PC-3 (cell line): Measurements from ENCODE around the gene MT1H. TPM values are rescaled to one million over a fixed set of nuclear protein-coding genes. Genes with fewer than 3 reads are reported as not detected.

ENCODE experiments used
- ATAC-seq: fragments of 200-7000 bp; cut with Tn5 transposase; 2 replicates; pipeline ENCODE4 v1.9.1; 2020; ENCODE audit warnings: mild to moderate bottlenecking, moderate library complexity
- BruUV-seq: library from RNA; stranded (reverse); fragments of 400-500 nt; replicated peaks from 2 replicates; lab custom pipeline; 2021; lab: Mats Ljungman, UMichigan
- CTCF ChIA-PET: fragments of 300-600 bp; sonication (Branson Sonifier 250); formaldehyde crosslinking; loops from one replicate; lab custom pipeline; 2022; ENCODE audit warnings: antibody characterized with exemption; lab: Charles Lee
- POLR2A ChIA-PET: fragments of 300-600 bp; sonication (Branson Sonifier 250); formaldehyde crosslinking; loops from one replicate; lab custom pipeline; 2022; ENCODE audit warnings: antibody characterized with exemption; ENCODE audit not compliant: unreplicated experiment; lab: Charles Lee
- DNase-seq: peaks from one replicate; pipeline ENCODE4 v3.0.0-alpha.2; 2015
- H2AFZ ChIP-seq: fragments of 300-600 bp; sonication (generic); 2 replicates; pipeline ENCODE4 v1.6.0; 2016; ENCODE audit warnings: antibody characterized with exemption, low read length
- H3F3A ChIP-seq: fragments of 300-600 bp; sonication (generic); one replicate; pipeline ENCODE4 v1.6.0; 2017; ENCODE audit warnings: antibody characterized with exemption, low read length, control low read depth, mild to moderate bottlenecking; ENCODE audit not compliant: unreplicated experiment
- H3K27ac ChIP-seq: fragments of 300-600 bp; sonication (generic); 2 replicates; pipeline ENCODE4 v1.5.1; 2016; ENCODE audit warnings: mild to moderate bottlenecking, low read length
- H3K27me3 ChIP-seq: fragments of 300-600 bp; sonication (generic); 2 replicates; pipeline ENCODE4 v1.6.1; 2016; ENCODE audit warnings: low read length, mixed read lengths
- H3K36me3 ChIP-seq: fragments of 300-600 bp; sonication (generic); 2 replicates; pipeline ENCODE4 v1.6.1; 2016; ENCODE audit warnings: low read depth, mixed run types, low read length, mixed read lengths
- H3K4me1 ChIP-seq: fragments of 300-600 bp; sonication (generic); 2 replicates; pipeline ENCODE4 v1.5.1; 2016; ENCODE audit warnings: low read length; ENCODE audit not compliant: insufficient read depth
- H3K4me2 ChIP-seq: fragments of 300-600 bp; sonication (generic); 2 replicates; pipeline ENCODE4 v1.6.0; 2016; ENCODE audit warnings: low read length
- H3K4me3 ChIP-seq: fragments of 300-600 bp; sonication (generic); 2 replicates; pipeline ENCODE4 v1.5.1; 2016; ENCODE audit warnings: mild to moderate bottlenecking, low read length, mixed read lengths
- H3K79me2 ChIP-seq: fragments of 300-600 bp; sonication (generic); 2 replicates; pipeline ENCODE4 v1.6.1; 2017; ENCODE audit warnings: low read length, mixed read lengths
- H3K9ac ChIP-seq: fragments of 300-600 bp; sonication (generic); 2 replicates; pipeline ENCODE4 v1.6.0; 2016; ENCODE audit warnings: mild to moderate bottlenecking, low read length
- H3K9me2 ChIP-seq: fragments of 300-600 bp; sonication (generic); replicated peaks from 2 replicates; pipeline ENCODE4 v1.6.1; 2016; ENCODE audit warnings: mixed run types, low read length, mixed read lengths
- H3K9me3 ChIP-seq: fragments of 300-600 bp; sonication (generic); 2 replicates; pipeline ENCODE4 v1.6.1; 2016; ENCODE audit warnings: low read length, mixed read lengths
- H4K20me1 ChIP-seq: fragments of 300-600 bp; sonication (generic); 2 replicates; pipeline ENCODE4 v1.6.1; 2016; ENCODE audit warnings: low read length, mixed read lengths
- CTCF ChIP-seq: fragments of 300-600 bp; sonication (generic); conservative IDR thresholded peaks from 2 replicates; pipeline ENCODE4 v1.5.1; 2017; ENCODE audit warnings: antibody characterized with exemption, low read depth, mild to moderate bottlenecking, low read length
- EZH2 ChIP-seq: fragments of 300-600 bp; sonication (generic); IDR thresholded peaks from one replicate; pipeline ENCODE4 v1.6.1; 2017; ENCODE audit warnings: antibody characterized with exemption, mild to moderate bottlenecking, low read length; ENCODE audit not compliant: unreplicated experiment
- EZH2phosphoT487 ChIP-seq: fragments of 300-600 bp; sonication (generic); IDR thresholded peaks from 2 replicates; pipeline ENCODE4 v1.6.1; 2018; ENCODE audit warnings: mild to moderate bottlenecking, antibody characterized with exemption, low read length, borderline replicate concordance
- intact Hi-C: fragments of 100-400 bp; cut with micrococcal nuclease; formaldehyde crosslinking; loops from 2 replicates; pipeline ENCODE4 v1.9.0; 2023
- total RNA-seq: library from RNA; depleted of rRNA; stranded (reverse); fragments of >200 nt; gene quantifications from 2 replicates; pipeline ENCODE4 v1.2.3, GENCODE V29; 2014

The MT1H gene
- total RNA-seq, 1 experiment from 2014 or later: not detected

GRCh38 chr16:56688762-56689161, 19.1 kb downstream of the MT1H start:
- H3K79me2 ChIP-seq: no peaks in the 10 kb centered on the region
- H3F3A ChIP-seq: no peaks in the 10 kb centered on the region
- DNase-seq (no peak), ATAC-seq (no peak)
- TF ChIP-seq EZH2phosphoT487 (no peak), CTCF (no peak), EZH2 (no peak)
- no peaks in the 10 kb centered on the region for H3K9me3 ChIP-seq
- no peak overlapping the region for H3K4me2 ChIP-seq
- H3K27ac ChIP-seq: no peak overlapping the region
- no peaks in the 10 kb centered on the region for H4K20me1 ChIP-seq
- intact Hi-C loops: no loop called here
- no peaks in the 10 kb centered on the region for H3K36me3 ChIP-seq
- no peaks in the 10 kb centered on the region for H3K9me2 ChIP-seq
- H2AFZ ChIP-seq: no peak overlapping the region
- no peak overlapping the region for H3K9ac ChIP-seq
- peaks cover 17% of the 10 kb centered on the region for H3K4me1 ChIP-seq
- no peaks in the 10 kb centered on the region for H3K27me3 ChIP-seq
- no peak overlapping the region for H3K4me3 ChIP-seq
- ChIA-PET POLR2A (interaction anchor here (0.5 kb wide), 1 partner anchor 13 kb away, joined by 3 read pairs; no protein-coding TSS in a partner anchor), CTCF (interaction anchor here (0.7 kb wide), 1 partner anchor 87 kb away, joined by 3 read pairs; no protein-coding TSS in a partner anchor)
- no TSS peak for BruUV-seq

- DNase-seq (no peak), ATAC-seq (peak; percentile 63)
- no peaks in the 10 kb centered on the region for H3K36me3 ChIP-seq
- intact Hi-C loops: no loop called here
- no peak overlapping the region for H3K4me3 ChIP-seq
- no peaks in the 10 kb centered on the region for H3K9me2 ChIP-seq
- H3K27me3 ChIP-seq: no peaks in the 10 kb centered on the region
- H3K4me1 ChIP-seq: peaks cover 17% of the 10 kb centered on the region
- BruUV-seq: no TSS peak
- H2AFZ ChIP-seq: no peak overlapping the region
- H4K20me1 ChIP-seq: no peaks in the 10 kb centered on the region
- H3F3A ChIP-seq: no peaks in the 10 kb centered on the region
- H3K4me2 ChIP-seq: no peak overlapping the region
- no peaks in the 10 kb centered on the region for H3K9me3 ChIP-seq
- ChIA-PET POLR2A (no interaction called here), CTCF (interaction anchor here (0.7 kb wide), 1 partner anchor 88 kb away, joined by 3 read pairs; no protein-coding TSS in a partner anchor)
- no peak for TF ChIP-seq CTCF
- no peak for TF ChIP-seq EZH2
- no peak for TF ChIP-seq EZH2phosphoT487
- H3K9ac ChIP-seq: no peak overlapping the region
- no peaks in the 10 kb centered on the region for H3K79me2 ChIP-seq
- H3K27ac ChIP-seq: no peak overlapping the region
Measured at GRCh38 chr16:56689171-56689570, 19.6 kb downstream of the MT1H start.

- Histone ChIP-seq H3K4me2 (no peak overlapping the region), H3K9me3 (no peaks in the 10 kb centered on the region), H4K20me1 (no peaks in the 10 kb centered on the region), H3K4me3 (no peak overlapping the region), H3K27me3 (no peaks in the 10 kb centered on the region), H3K4me1 (peaks cover 17% of the 10 kb centered on the region), H3K79me2 (no peaks in the 10 kb centered on the region), H3K9ac (no peak overlapping the region), H3K9me2 (no peaks in the 10 kb centered on the region), H2AFZ (no peak overlapping the region), H3K36me3 (no peaks in the 10 kb centered on the region), H3F3A (no peaks in the 10 kb centered on the region), H3K27ac (no peak overlapping the region)
- TF ChIP-seq CTCF (no peak), EZH2 (no peak), EZH2phosphoT487 (no peak)
- DNase-seq (no peak), ATAC-seq (no peak)
- POLR2A ChIA-PET: interaction anchor here (0.6 kb wide), 1 partner anchor 230 kb away, joined by 5 read pairs; no protein-coding TSS in a partner anchor
- intact Hi-C loops: no loop called here
- BruUV-seq: no TSS peak
- CTCF ChIA-PET: no interaction called here
Measured at GRCh38 chr16:56690420-56691122, 21.0 kb downstream of the MT1H start.
